Rectal smooth muscle tissue (tissue), 1 donor: ENCODE data around the gene POLG.

ENCODE experiments used
- H3K27ac ChIP-seq: one replicate; pipeline ENCODE4 v1.7.0; 2013; ENCODE audit warnings: low read depth, low read length, inconsistent platforms
- H3K27me3 ChIP-seq: one replicate; pipeline ENCODE4 v1.7.0; 2013; ENCODE audit warnings: low read length; ENCODE audit not compliant: control insufficient read depth, insufficient read depth
- H3K36me3 ChIP-seq: one replicate; pipeline ENCODE4 v1.7.0; 2013; ENCODE audit warnings: low read length; ENCODE audit not compliant: control insufficient read depth, insufficient read depth
- H3K4me1 ChIP-seq: one replicate; pipeline ENCODE4 v1.7.0; 2013; ENCODE audit warnings: low read length; ENCODE audit not compliant: control insufficient read depth, insufficient read depth
- H3K4me3 ChIP-seq: one replicate; pipeline ENCODE4 v1.7.0; 2013; ENCODE audit warnings: low read length
- H3K9ac ChIP-seq: one replicate; pipeline ENCODE4 v1.7.0; 2013; ENCODE audit warnings: low read length

The POLG gene

GRCh38 chr15:89358755-89359439 lies 24.3 kb upstream of the POLG start:
- no peak overlapping the region for H3K9ac ChIP-seq
- H3K27ac ChIP-seq = no peak overlapping the region
- no peaks in the 10 kb centered on the region for H3K4me1 ChIP-seq
- H3K36me3 ChIP-seq = no peaks in the 10 kb centered on the region
- H3K4me3 ChIP-seq = peak overlapping the region; percentile 55
- peaks cover 48% of the 10 kb centered on the region for H3K27me3 ChIP-seq

GRCh38 chr15:89358435-89358754 lies 23.8 kb upstream of the POLG start:
- no peaks in the 10 kb centered on the region for H3K4me1 ChIP-seq
- no peak overlapping the region for H3K9ac ChIP-seq
- peaks cover 43% of the 10 kb centered on the region for H3K27me3 ChIP-seq
- no peak overlapping the region for H3K4me3 ChIP-seq
- H3K36me3 ChIP-seq = no peaks in the 10 kb centered on the region
- no peak overlapping the region for H3K27ac ChIP-seq

GRCh38 chr15:89356634-89357298 lies 22.1 kb upstream of the POLG start:
- peaks cover 33% of the 10 kb centered on the region for H3K27me3 ChIP-seq

GRCh38 chr15:89353991-89354390 lies 19.4 kb upstream of the POLG start:
- H3K27ac ChIP-seq = no peak overlapping the region
- H3K9ac ChIP-seq = no peak overlapping the region
- H3K27me3 ChIP-seq = peaks cover 9% of the 10 kb centered on the region
- no peaks in the 10 kb centered on the region for H3K4me1 ChIP-seq
- no peaks in the 10 kb centered on the region for H3K36me3 ChIP-seq
- H3K4me3 ChIP-seq = no peak overlapping the region

More at GRCh38 chr15:89356634-89357298, 22.1 kb upstream of the POLG start:
- no peak overlapping the region for H3K4me3 ChIP-seq
- H3K36me3 ChIP-seq = no peaks in the 10 kb centered on the region
- H3K4me1 ChIP-seq = no peaks in the 10 kb centered on the region
- H3K27ac ChIP-seq = no peak overlapping the region
- no peak overlapping the region for H3K9ac ChIP-seq

GRCh38 chr15:89352476-89352875 lies 17.9 kb upstream of the POLG start:
- H3K4me1 ChIP-seq = no peaks in the 10 kb centered on the region
- peaks cover 4% of the 10 kb centered on the region for H3K27me3 ChIP-seq
- no peak overlapping the region for H3K27ac ChIP-seq
- H3K4me3 ChIP-seq = no peak overlapping the region
- no peaks in the 10 kb centered on the region for H3K36me3 ChIP-seq
- no peak overlapping the region for H3K9ac ChIP-seq

GRCh38 chr15:89349206-89349558 lies 14.6 kb upstream of the POLG start:
- Histone ChIP-seq H3K27ac (no peak overlapping the region), H3K9ac (no peak overlapping the region), H3K27me3 (no peaks in the 10 kb centered on the region)

GRCh38 chr15:89346516-89347231 lies 12.1 kb upstream of the POLG start:
- Histone ChIP-seq H3K27ac (no peak overlapping the region), H3K4me1 (no peaks in the 10 kb centered on the region), H3K27me3 (no peaks in the 10 kb centered on the region), H3K36me3 (no peaks in the 10 kb centered on the region), H3K4me3 (no peak overlapping the region), H3K9ac (no peak overlapping the region)

More at GRCh38 chr15:89349206-89349558, 14.6 kb upstream of the POLG start:
- no peak overlapping the region for H3K4me3 ChIP-seq
- no peaks in the 10 kb centered on the region for H3K36me3 ChIP-seq
- H3K4me1 ChIP-seq = no peaks in the 10 kb centered on the region

- H3K36me3 ChIP-seq = no peaks in the 10 kb centered on the region
- H3K27me3 ChIP-seq = no peaks in the 10 kb centered on the region
- no peaks in the 10 kb centered on the region for H3K4me1 ChIP-seq
- H3K9ac ChIP-seq = no peak overlapping the region
- no peak overlapping the region for H3K4me3 ChIP-seq
- no peak overlapping the region for H3K27ac ChIP-seq
These were observed 10.6 kb upstream of the POLG start for GRCh38 chr15:89345248-89345647.

- no peaks in the 10 kb centered on the region for H3K4me1 ChIP-seq
- no peak overlapping the region for H3K9ac ChIP-seq
- H3K4me3 ChIP-seq = no peak overlapping the region
- H3K27me3 ChIP-seq = no peaks in the 10 kb centered on the region
- no peak overlapping the region for H3K27ac ChIP-seq
- H3K36me3 ChIP-seq = no peaks in the 10 kb centered on the region
These were observed 8.2 kb upstream of the POLG start for GRCh38 chr15:89342840-89343239.

- Histone ChIP-seq H3K4me1 (no peaks in the 10 kb centered on the region), H3K9ac (no peak overlapping the region), H3K27ac (no peak overlapping the region), H3K27me3 (no peaks in the 10 kb centered on the region), H3K4me3 (no peak overlapping the region), H3K36me3 (no peaks in the 10 kb centered on the region)
These were observed 6.8 kb upstream of the POLG start for GRCh38 chr15:89341316-89342005.

- no peaks in the 10 kb centered on the region for H3K27me3 ChIP-seq
- H3K36me3 ChIP-seq = no peaks in the 10 kb centered on the region
- H3K27ac ChIP-seq = no peak overlapping the region
- no peaks in the 10 kb centered on the region for H3K4me1 ChIP-seq
- no peak overlapping the region for H3K9ac ChIP-seq
- no peak overlapping the region for H3K4me3 ChIP-seq
These were observed 5.9 kb upstream of the POLG start for GRCh38 chr15:89340573-89340972.

GRCh38 chr15:89338036-89338435 lies 3.4 kb upstream of the POLG start:
- H3K9ac ChIP-seq = no peak overlapping the region
- no peaks in the 10 kb centered on the region for H3K27me3 ChIP-seq
- no peaks in the 10 kb centered on the region for H3K36me3 ChIP-seq
- H3K4me1 ChIP-seq = peaks cover 8% of the 10 kb centered on the region
- no peak overlapping the region for H3K27ac ChIP-seq
- no peak overlapping the region for H3K4me3 ChIP-seq
